ENCODE data around the gene HOMER1.

The HOMER1 gene

DNA sequence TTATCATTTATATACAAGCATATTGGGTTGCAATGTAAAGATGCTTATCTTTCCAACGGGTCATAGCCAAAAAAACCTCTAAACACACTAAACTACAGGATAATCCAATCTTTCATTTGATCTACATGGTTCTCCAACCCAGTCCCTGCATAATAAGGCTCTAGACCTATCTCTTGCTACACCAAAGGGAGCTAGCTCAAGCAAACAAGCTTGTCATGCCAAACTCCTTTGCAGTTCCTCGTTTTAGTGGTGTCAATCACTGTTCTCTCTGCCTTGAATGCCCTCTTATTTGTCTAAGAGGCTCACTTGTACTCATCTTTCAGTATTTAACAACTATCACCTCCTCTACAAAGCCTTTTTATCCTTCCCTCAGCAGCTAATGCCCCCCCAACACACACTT, 5.6 kb downstream of the HOMER1 start:
- H3K4me1 ChIP-seq (ENCODE audit: control insufficient read depth, low read length) = peaks cover 18% of the 10 kb centered on the region
- no peaks in the 10 kb centered on the region for H3K9me2 ChIP-seq (replicated peaks; ENCODE audit: control insufficient read depth, low read length)
- 0 out of 2 replicates have a peak, but pooled peaks cover 3% of the 10 kb centered on the region for H3F3A ChIP-seq (ENCODE audit: control insufficient read depth, insufficient read depth)
- H3K4me3 ChIP-seq (ENCODE audit: low read length) = no peak overlapping the region
- H3K79me2 ChIP-seq (ENCODE audit: control insufficient read depth, low read length) = no peaks in the 10 kb centered on the region
- H3K4me2 ChIP-seq (ENCODE audit: low read length) = no peak overlapping the region
- peaks cover 33% of the 10 kb centered on the region for H3K27me3 ChIP-seq (ENCODE audit: control insufficient read depth, low read length)
- no peaks in the 10 kb centered on the region for H3K9me3 ChIP-seq (ENCODE audit: control insufficient read depth, insufficient read depth, low read length)
- no peaks in the 10 kb centered on the region for H3K36me3 ChIP-seq (ENCODE audit: control insufficient read depth, low read length)
- no peak for TF ChIP-seq EZH2phosphoT487 (IDR thresholded peaks at IDR 0.05; ENCODE audit: borderline replicate concordance, low read length)
- TF ChIP-seq, protein P1, sequence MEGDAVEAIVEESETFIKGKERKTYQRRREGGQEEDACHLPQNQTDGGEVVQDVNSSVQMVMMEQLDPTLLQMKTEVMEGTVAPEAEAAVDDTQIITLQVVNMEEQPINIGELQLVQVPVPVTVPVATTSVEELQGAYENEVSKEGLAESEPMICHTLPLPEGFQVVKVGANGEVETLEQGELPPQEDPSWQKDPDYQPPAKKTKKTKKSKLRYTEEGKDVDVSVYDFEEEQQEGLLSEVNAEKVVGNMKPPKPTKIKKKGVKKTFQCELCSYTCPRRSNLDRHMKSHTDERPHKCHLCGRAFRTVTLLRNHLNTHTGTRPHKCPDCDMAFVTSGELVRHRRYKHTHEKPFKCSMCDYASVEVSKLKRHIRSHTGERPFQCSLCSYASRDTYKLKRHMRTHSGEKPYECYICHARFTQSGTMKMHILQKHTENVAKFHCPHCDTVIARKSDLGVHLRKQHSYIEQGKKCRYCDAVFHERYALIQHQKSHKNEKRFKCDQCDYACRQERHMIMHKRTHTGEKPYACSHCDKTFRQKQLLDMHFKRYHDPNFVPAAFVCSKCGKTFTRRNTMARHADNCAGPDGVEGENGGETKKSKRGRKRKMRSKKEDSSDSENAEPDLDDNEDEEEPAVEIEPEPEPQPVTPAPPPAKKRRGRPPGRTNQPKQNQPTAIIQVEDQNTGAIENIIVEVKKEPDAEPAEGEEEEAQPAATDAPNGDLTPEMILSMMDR (IDR thresholded peaks at IDR 0.05; ENCODE audit: low read depth, low read length, poor library complexity, severe bottlenecking) = no peak
- no peaks in the 10 kb centered on the region for H4K20me1 ChIP-seq (ENCODE audit: control insufficient read depth, insufficient read depth, low read depth, low read length)
- H3K27ac ChIP-seq (ENCODE audit: low read depth, low read length) = no peak overlapping the region

DNA sequence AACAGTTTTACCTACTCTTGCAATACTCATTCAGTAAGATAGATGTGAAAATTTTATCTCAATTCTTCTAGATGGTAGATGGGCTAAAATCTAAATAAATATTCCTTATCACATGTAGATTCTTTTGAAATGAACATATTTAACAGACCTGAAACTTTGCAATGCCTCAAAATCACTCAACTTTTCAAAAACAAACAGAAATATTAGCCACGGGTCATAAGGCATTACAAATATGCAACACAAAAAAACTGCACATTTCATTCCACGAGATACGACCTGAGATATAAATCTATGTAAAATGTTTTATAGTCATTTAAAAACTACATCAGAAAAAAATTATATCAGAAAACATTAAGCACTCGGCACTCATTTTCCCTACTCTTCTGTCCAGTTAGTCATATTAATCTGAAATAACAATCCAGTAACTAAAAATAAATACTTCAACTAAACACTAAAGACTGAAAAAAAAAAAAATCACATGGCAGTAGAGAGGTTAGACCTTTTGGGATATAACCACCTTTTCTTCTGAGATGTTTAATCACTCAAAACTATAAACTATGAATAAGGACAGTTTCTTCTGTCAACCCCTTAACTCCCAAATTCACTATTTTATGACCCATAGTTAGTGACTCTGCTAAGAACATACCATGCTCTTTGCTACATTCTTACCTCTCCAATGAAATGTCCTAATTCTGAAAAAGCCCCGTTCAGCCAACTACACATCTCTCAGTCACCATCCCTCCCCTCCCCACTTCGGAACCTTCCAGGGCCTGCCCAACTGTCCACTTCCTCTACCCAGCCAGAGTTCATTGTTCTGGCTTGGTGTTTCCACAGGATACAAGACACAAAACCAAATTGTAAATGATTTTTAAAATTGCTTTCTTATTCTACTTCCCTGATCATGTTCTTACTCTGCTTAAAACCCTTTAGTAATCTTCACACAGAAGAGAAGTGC, 6.4 kb downstream of the HOMER1 start:
- Histone ChIP-seq H3K4me2 (ENCODE audit: low read length) (no peak overlapping the region), H3K9me3 (ENCODE audit: control insufficient read depth, insufficient read depth, low read length) (no peaks in the 10 kb centered on the region), H3K79me2 (ENCODE audit: control insufficient read depth, low read length) (no peaks in the 10 kb centered on the region), H4K20me1 (ENCODE audit: control insufficient read depth, insufficient read depth, low read depth, low read length) (no peaks in the 10 kb centered on the region), H3K27ac (ENCODE audit: low read depth, low read length) (no peak overlapping the region), H3K4me3 (ENCODE audit: low read length) (no peak overlapping the region), H3K9me2 (replicated peaks; ENCODE audit: control insufficient read depth, low read length) (no peaks in the 10 kb centered on the region), H3F3A (ENCODE audit: control insufficient read depth, insufficient read depth) (no peaks in the 10 kb centered on the region), H3K27me3 (ENCODE audit: control insufficient read depth, low read length) (peaks cover 25% of the 10 kb centered on the region), H3K36me3 (ENCODE audit: control insufficient read depth, low read length) (no peaks in the 10 kb centered on the region), H3K4me1 (ENCODE audit: control insufficient read depth, low read length) (peaks cover 11% of the 10 kb centered on the region; the same call in 1 of the 2 replicates)
- TF ChIP-seq, protein P1 (IDR thresholded peaks at IDR 0.05; ENCODE audit: low read depth, low read length, poor library complexity, severe bottlenecking) = no peak
- TF ChIP-seq EZH2phosphoT487 (IDR thresholded peaks at IDR 0.05; ENCODE audit: borderline replicate concordance, low read length) = no peak

DNA sequence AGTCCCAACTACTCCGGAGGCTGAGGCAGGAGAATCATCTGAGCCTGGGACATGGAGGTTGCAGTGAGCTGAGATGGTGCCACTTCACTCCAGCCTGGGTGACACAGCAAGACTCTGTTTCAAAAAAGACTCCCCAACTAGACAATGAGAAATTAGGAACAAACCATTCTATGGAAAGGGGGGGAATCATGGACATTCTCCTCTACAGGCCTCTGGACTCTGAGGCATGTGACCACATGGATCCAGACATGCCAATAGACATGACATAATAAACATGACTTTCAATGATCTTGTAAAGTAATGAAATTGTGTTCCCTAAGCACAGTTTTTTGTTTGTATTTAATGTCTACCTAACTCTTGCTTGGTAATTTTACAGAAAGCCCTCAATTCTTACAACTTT, 8.8 kb downstream of the HOMER1 start:
- Histone ChIP-seq H3K27ac (ENCODE audit: low read depth, low read length) (no peak overlapping the region), H3K4me1 (ENCODE audit: control insufficient read depth, low read length) (no peaks in the 10 kb centered on the region), H3K27me3 (ENCODE audit: control insufficient read depth, low read length) (peaks cover 5% of the 10 kb centered on the region; the same call in 1 of the 2 replicates), H3K36me3 (ENCODE audit: control insufficient read depth, low read length) (no peaks in the 10 kb centered on the region), H3K4me2 (ENCODE audit: low read length) (no peak overlapping the region), H3K79me2 (ENCODE audit: control insufficient read depth, low read length) (no peaks in the 10 kb centered on the region), H3K4me3 (ENCODE audit: low read length) (no peak overlapping the region), H3K9me2 (replicated peaks; ENCODE audit: control insufficient read depth, low read length) (no peaks in the 10 kb centered on the region), H3K9me3 (ENCODE audit: control insufficient read depth, insufficient read depth, low read length) (no peaks in the 10 kb centered on the region), H3F3A (ENCODE audit: control insufficient read depth, insufficient read depth) (no peaks in the 10 kb centered on the region), H4K20me1 (ENCODE audit: control insufficient read depth, insufficient read depth, low read depth, low read length) (no peaks in the 10 kb centered on the region)
- no peak for TF ChIP-seq EZH2phosphoT487 (IDR thresholded peaks at IDR 0.05; ENCODE audit: borderline replicate concordance, low read length)
- TF ChIP-seq, protein P1 (IDR thresholded peaks at IDR 0.05; ENCODE audit: low read depth, low read length, poor library complexity, severe bottlenecking) = no peak
